Epithelial cell of proximal tubule (primary cell): ENCODE data around the gene TLDC2. TPM values are rescaled to one million over a fixed set of nuclear protein-coding genes. Genes with fewer than 3 reads are reported as not detected.
A peak's percentile ranks its signal among the peaks of the same experiment; 100 is the strongest.

Experiments used
- DNase-seq: peaks from one replicate; pipeline ENCODE4 v3.0.0-alpha.2; 2011; ENCODE audit warnings: low read depth
- H3K4me3 ChIP-seq: 2 replicates; pipeline ENCODE4 v1.5.1; 2011; ENCODE audit warnings: low read depth, mild to moderate bottlenecking, low read length
- CTCF ChIP-seq: conservative IDR thresholded peaks from 2 replicates; pipeline ENCODE4 v1.5.1; 2012; ENCODE audit warnings: low read depth, mild to moderate bottlenecking, low read length
- total RNA-seq: library from RNA; depleted of rRNA; stranded (reverse); fragments of >200 nt; gene quantifications from 2 replicates; pipeline ENCODE4 v1.2.3, GENCODE V29; 2015

Gene TLDC2
- total RNA-seq, 1 donor from 2014 or later = 0.17 TPM

- H3K4me3 ChIP-seq = no peak overlapping the region
These were observed 41.3 kb downstream of the TLDC2 start for GRCh38 chr20:36917240-36917639.

GRCh38 chr20:36917943-36918342, 42.0 kb downstream of the TLDC2 start:
- H3K4me3 ChIP-seq = no peak overlapping the region
- no peak for TF ChIP-seq CTCF
- DNase-seq = no peak

More at GRCh38 chr20:36917240-36917639, 41.3 kb downstream of the TLDC2 start:
- TF ChIP-seq CTCF = no peak
- no peak for DNase-seq

- H3K4me3 ChIP-seq = no peak overlapping the region
- DNase-seq = no peak
- TF ChIP-seq CTCF = peak; percentile 91
These were observed 43.9 kb downstream of the TLDC2 start for GRCh38 chr20:36919715-36920333.

GRCh38 chr20:36920334-36920730, 44.4 kb downstream of the TLDC2 start:
- no peak for DNase-seq
- no peak overlapping the region for H3K4me3 ChIP-seq
- TF ChIP-seq CTCF = no peak

- H3K4me3 ChIP-seq = no peak overlapping the region
- DNase-seq = no peak
- no peak for TF ChIP-seq CTCF
These were observed 48.5 kb downstream of the TLDC2 start for GRCh38 chr20:36924167-36925045.

- TF ChIP-seq CTCF = no peak
- H3K4me3 ChIP-seq = no peak overlapping the region
- no peak for DNase-seq
These were observed 49.3 kb downstream of the TLDC2 start for GRCh38 chr20:36925234-36925633.

- DNase-seq = no peak
- TF ChIP-seq CTCF = no peak
- no peak overlapping the region for H3K4me3 ChIP-seq
These were observed 50.8 kb downstream of the TLDC2 start for GRCh38 chr20:36926653-36927200.
